Neuronal stem cell (in vitro differentiated cells): Measurements from ENCODE around the gene USP46.

Source experiments
- DNase-seq: peaks from one replicate; pipeline ENCODE4 v3.0.0-alpha.2; 2013; ENCODE audit warnings: low spot score
- H2AFZ ChIP-seq: one replicate; pipeline ENCODE4 v1.6.1; 2013; ENCODE audit warnings: mild to moderate bottlenecking, low read length, inconsistent platforms
- H2AK5ac ChIP-seq: 2 replicates; pipeline ENCODE4 v1.6.1; 2013; ENCODE audit warnings: low read depth, mild to moderate bottlenecking, inconsistent platforms, low read length, moderate library complexity, mixed read lengths
- H2BK120ac ChIP-seq: 2 replicates; pipeline ENCODE4 v1.6.1; 2013; ENCODE audit warnings: low read depth, mild to moderate bottlenecking, inconsistent platforms, low read length, moderate library complexity, mixed read lengths
- H2BK12ac ChIP-seq: one replicate; pipeline ENCODE4 v1.6.1; 2013; ENCODE audit warnings: low read length, inconsistent platforms
- H2BK15ac ChIP-seq: 2 replicates; pipeline ENCODE4 v1.6.1; 2013; ENCODE audit warnings: mild to moderate bottlenecking, low read length, inconsistent platforms, mixed read lengths
- H2BK5ac ChIP-seq: one replicate; pipeline ENCODE4 v1.6.1; 2013; ENCODE audit warnings: inconsistent platforms, mild to moderate bottlenecking, low read length, moderate library complexity
- H3K14ac ChIP-seq: one replicate; pipeline ENCODE4 v1.6.1; 2013; ENCODE audit warnings: low read length, inconsistent platforms
- H3K18ac ChIP-seq: 2 replicates; pipeline ENCODE4 v1.6.1; 2013; ENCODE audit warnings: low read length, inconsistent platforms
- H3K23ac ChIP-seq: 2 replicates; pipeline ENCODE4 v1.6.1; 2013; ENCODE audit warnings: low read depth, mild to moderate bottlenecking, mixed read lengths, low read length, inconsistent platforms; ENCODE audit not compliant: poor library complexity
- H3K27ac ChIP-seq: replicated peaks from 3 replicates; pipeline ENCODE4 v1.5.1; 2013; ENCODE audit warnings: low read length, inconsistent platforms
- H3K27me3 ChIP-seq, 3 experiments: 2 replicates each; pipeline ENCODE4 v1.6.1; 2013; ENCODE audit warnings: low read length in 3 of 3, mild to moderate bottlenecking in 2 of 3, inconsistent platforms in 1 of 3, low read depth in 1 of 3, mixed read lengths in 1 of 3, moderate library complexity in 1 of 3; ENCODE audit not compliant: control insufficient read depth in 3 of 3, insufficient read depth in 3 of 3
- H3K36me3 ChIP-seq, 2 donors: replicated peaks in 1 of 2; 2 replicates each; pipeline ENCODE4 v1.6.1; 2013; ENCODE audit warnings: low read length in 2 of 2; ENCODE audit not compliant: control insufficient read depth in 2 of 2, insufficient read depth in 2 of 2
- H3K4ac ChIP-seq: 2 replicates; pipeline ENCODE4 v1.6.1; 2013; ENCODE audit warnings: inconsistent platforms, mild to moderate bottlenecking, low read length, moderate library complexity
- H3K4me1 ChIP-seq, 2 donors: 1 replicate in 1 of 2; 2 replicates in 1 of 2; pipeline ENCODE4 v1.6.1; 2013; ENCODE audit warnings: low read length in 2 of 2, low read depth in 1 of 2; ENCODE audit not compliant: control insufficient read depth in 2 of 2, insufficient read depth in 1 of 2
- H3K4me2 ChIP-seq: one replicate; pipeline ENCODE4 v1.6.1; 2013; ENCODE audit warnings: mild to moderate bottlenecking, low read length, inconsistent platforms; ENCODE audit not compliant: insufficient read depth, poor library complexity, severe bottlenecking
- H3K4me3 ChIP-seq, 2 donors: 2 replicates each; pipeline ENCODE4 v1.5.1; 2013; ENCODE audit warnings: low read length in 2 of 2, mild to moderate bottlenecking in 2 of 2, inconsistent platforms in 1 of 2, moderate library complexity in 1 of 2
- H3K79me1 ChIP-seq: one replicate; pipeline ENCODE4 v1.6.1; 2013; ENCODE audit warnings: low read depth, mild to moderate bottlenecking, inconsistent platforms, low read length, moderate library complexity
- H3K9ac ChIP-seq: one replicate; pipeline ENCODE4 v1.6.1; 2013; ENCODE audit warnings: mild to moderate bottlenecking, low read depth, low read length, inconsistent platforms; ENCODE audit not compliant: poor library complexity
- H3K9me3 ChIP-seq, 2 donors: replicated peaks in 1 of 2; 2 replicates each; pipeline versions ENCODE3 to v1.6.1; 2013; ENCODE audit warnings: low read length in 2 of 2, mild to moderate bottlenecking in 2 of 2, inconsistent platforms in 1 of 2, low read depth in 1 of 2, mixed read lengths in 1 of 2, moderate library complexity in 1 of 2; ENCODE audit not compliant: control insufficient read depth in 2 of 2, insufficient read depth in 1 of 2
- H4K8ac ChIP-seq: one replicate; pipeline ENCODE4 v1.6.1; 2013; ENCODE audit warnings: low read depth, mild to moderate bottlenecking, inconsistent platforms, low read length, moderate library complexity
- H4K91ac ChIP-seq: one replicate; pipeline ENCODE4 v1.6.1; 2013; ENCODE audit warnings: low read length, low read depth, mild to moderate bottlenecking, inconsistent platforms; ENCODE audit not compliant: poor library complexity
- WGBS, 2 donors: extraction: QIAGEN DNeasy Blood & Tissue Kit; methylation state at CpG; one replicate each; pipeline ENCODE4 v1.1.7; 2013; ENCODE audit warnings: missing lambda C conversion rate in 2 of 2, mixed read lengths in 1 of 2; ENCODE audit not compliant: insufficient read length in 2 of 2, insufficient replicate concordance in 1 of 2; ENCODE audit errors: extremely low coverage in 2 of 2; 5-methylcytosine and 5-hydroxymethylcytosine counted together

USP46 gene

GRCh38 chr4:52619591-52619931 lies 39.5 kb downstream of the USP46 start:
- Histone ChIP-seq H2AK5ac (no peak overlapping the region), H3K14ac (no peak overlapping the region), H3K79me1 (no peaks in the 10 kb centered on the region), H2AFZ (no peak overlapping the region), H3K27ac (no peak overlapping the region), H2BK120ac (no peak overlapping the region), H2BK15ac (no peak overlapping the region), H4K91ac (no peak overlapping the region), H3K4ac (no peak overlapping the region), H3K4me1 (no peaks in the 10 kb centered on the region), H3K4me3 (no peak overlapping the region), H3K18ac (no peak overlapping the region), H4K8ac (no peak overlapping the region), H3K23ac (no peak overlapping the region), H3K36me3 (peaks cover 0 to 36% of the 10 kb centered on the region in 2 donors), H3K9me3 (peaks cover 0 to 3% of the 10 kb centered on the region in 2 donors), H3K9ac (no peak overlapping the region), H2BK12ac (no peak overlapping the region), H3K27me3 (no peaks in the 10 kb centered on the region), H3K4me2 (no peak overlapping the region), H2BK5ac (no peak overlapping the region)
- no peak for DNase-seq
- WGBS, 2 donors, result no CpG with 5 or more reads among the region's 2 CpGs

GRCh38 chr4:52618795-52619590 lies 40.1 kb downstream of the USP46 start:
- Histone ChIP-seq H3K4me1 (no peaks in the 10 kb centered on the region), H3K4me2 (no peak overlapping the region), H3K27ac (no peak overlapping the region), H2BK120ac (no peak overlapping the region), H3K4ac (no peak overlapping the region), H4K8ac (no peak overlapping the region), H4K91ac (no peak overlapping the region), H2BK5ac (no peak overlapping the region), H3K79me1 (no peaks in the 10 kb centered on the region), H3K27me3 (no peaks in the 10 kb centered on the region), H3K23ac (no peak overlapping the region), H3K14ac (no peak overlapping the region), H3K9ac (no peak overlapping the region), H3K9me3 (peaks cover 0 to 8% of the 10 kb centered on the region in 2 donors), H2AFZ (no peak overlapping the region), H2BK12ac (no peak overlapping the region), H2BK15ac (no peak overlapping the region), H3K4me3 (no peak overlapping the region), H3K18ac (no peak overlapping the region), H2AK5ac (no peak overlapping the region), H3K36me3 (peaks cover 0 to 30% of the 10 kb centered on the region in 2 donors)
- no peak for DNase-seq
- no CpG with 5 or more reads among the region's 3 CpGs for WGBS, 2 donors

- H3K79me1 ChIP-seq, result no peaks in the 10 kb centered on the region
Measured at GRCh38 chr4:52617336-52618020, 41.6 kb downstream of the USP46 start.

GRCh38 chr4:52614241-52614640 lies 44.9 kb downstream of the USP46 start:
- Histone ChIP-seq H3K9me3 (peaks cover 1 to 13% of the 10 kb centered on the region in 2 donors), H2BK5ac (no peak overlapping the region), H3K4me3 (no peak overlapping the region), H3K4me2 (no peak overlapping the region), H3K23ac (no peak overlapping the region), H4K8ac (no peak overlapping the region), H2AFZ (no peak overlapping the region), H3K9ac (no peak overlapping the region), H4K91ac (no peak overlapping the region), H3K14ac (no peak overlapping the region), H3K79me1 (no peaks in the 10 kb centered on the region), H3K36me3 (peaks cover 5 to 25% of the 10 kb centered on the region in 2 donors), H2BK15ac (no peak overlapping the region), H3K27me3 (no peaks in the 10 kb centered on the region), H3K4ac (no peak overlapping the region), H2AK5ac (no peak overlapping the region), H3K27ac (no peak overlapping the region), H2BK12ac (no peak overlapping the region), H3K18ac (no peak overlapping the region), H2BK120ac (no peak overlapping the region), H3K4me1 (no peaks in the 10 kb centered on the region)
- DNase-seq, result no peak
- WGBS, 2 donors, result no CpG with 5 or more reads among the region's 1 CpG

More at GRCh38 chr4:52617336-52618020, 41.6 kb downstream of the USP46 start:
- H2AFZ ChIP-seq, result no peak overlapping the region
- no peaks in the 10 kb centered on the region for H3K27me3 ChIP-seq
- no peak overlapping the region for H3K4ac ChIP-seq
- H3K27ac ChIP-seq, result no peak overlapping the region
- H4K91ac ChIP-seq, result no peak overlapping the region
- no peak overlapping the region for H3K23ac ChIP-seq
- no CpG with 5 or more reads among the region's 3 CpGs for WGBS, 2 donors
- H3K4me2 ChIP-seq, result no peak overlapping the region
- no peak overlapping the region for H2BK120ac ChIP-seq
- H3K4me3 ChIP-seq, result no peak overlapping the region
- H2BK15ac ChIP-seq, result no peak overlapping the region
- no peak overlapping the region for H4K8ac ChIP-seq
- H2BK5ac ChIP-seq, result no peak overlapping the region
- no peak overlapping the region for H2BK12ac ChIP-seq
- H3K18ac ChIP-seq, result no peak overlapping the region
- no peaks in the 10 kb centered on the region for H3K4me1 ChIP-seq
- H2AK5ac ChIP-seq, result no peak overlapping the region
- no peak overlapping the region for H3K9ac ChIP-seq
- no peak overlapping the region for H3K14ac ChIP-seq
- H3K9me3 ChIP-seq, result peaks cover 0 to 8% of the 10 kb centered on the region in 2 donors
- no peak for DNase-seq
- peaks cover 2 to 19% of the 10 kb centered on the region in 2 donors for H3K36me3 ChIP-seq
